ENCODE measurements around the gene SSR4. TPM values are rescaled to one million over a fixed set of nuclear protein-coding genes. Genes with fewer than 3 reads are reported as not detected.

The SSR4 gene
- total RNA-seq, 1 experiment from 2014 or later: 182 TPM

- Histone ChIP-seq H3K27me3 (ENCODE audit: insufficient read depth, low read length) (no peaks in the 10 kb centered on the region), H3K4me3 (replicated peaks in 1 of 2; ENCODE audit: low read depth in 1 of 2, low read length in 2 of 2) (no peak overlapping the region), H3K4me1 (ENCODE audit: control insufficient read depth in 1 of 2, insufficient read depth in 2 of 2, low read length in 2 of 2) (peaks cover 0 to 9% of the 10 kb centered on the region in 2 experiments; a peak in 2 of 4 replicates), H3K4me2 (ENCODE audit: low read length) (no peak overlapping the region), H4K20me1 (ENCODE audit: insufficient read depth) (no peaks in the 10 kb centered on the region), H3K9me3 (ENCODE audit: control insufficient read depth in 1 of 2, insufficient read depth in 1 of 2, low read depth in 1 of 2, low read length in 2 of 2) (no peaks in the 10 kb centered on the region), H2AFZ (ENCODE audit: low read depth, low read length, poor library complexity, severe bottlenecking) (no peak overlapping the region), H3K79me2 (ENCODE audit: insufficient read depth, low read length) (no peaks in the 10 kb centered on the region), H3K36me3 (ENCODE audit: control insufficient read depth in 1 of 2, insufficient read depth in 2 of 2, low read length in 2 of 2) (no peaks in the 10 kb centered on the region), H3K27ac (ENCODE audit: low read depth, low read length) (no peak overlapping the region), H3K9ac (ENCODE audit: low read length) (no peak overlapping the region), H3K9me2 (ENCODE audit: insufficient read depth) (no peaks in the 10 kb centered on the region)
- BruUV-seq (replicated peaks): no TSS peak
- no peak for TF ChIP-seq EGR1 (IDR thresholded peaks at IDR 0.05; ENCODE audit: low read depth)
- no peak for TF ChIP-seq ATF3 (IDR thresholded peaks at IDR 0.05)
- no peak for TF ChIP-seq SRF (IDR thresholded peaks at IDR 0.05; ENCODE audit: low read depth)
- TF ChIP-seq SIN3A (IDR thresholded peaks at IDR 0.05; ENCODE audit: low read depth): no peak
- RAD21 ChIA-PET (ENCODE audit: low non-redundant PET in 1 of 2, low total read pairs in 2 of 2, uncharacterized antibody in 2 of 2, unreplicated experiment in 2 of 2): no interaction called here
- ATAC-seq (no peak), DNase-seq (ENCODE audit: low read depth, low spot score) (no peak)
- CTCF ChIA-PET: no interaction called here
- intact Hi-C loops (cut with micrococcal nuclease): no loop called here
- POLR2A ChIA-PET: no interaction called here
These were observed 26.1 kb downstream of the SSR4 start for GRCh38 chrX:153820601-153821000.

GRCh38 chrX:153821066-153821465 lies 26.6 kb downstream of the SSR4 start:
- H3K27ac ChIP-seq (ENCODE audit: low read depth, low read length): no peak overlapping the region
- no peak for TF ChIP-seq ATF3 (IDR thresholded peaks at IDR 0.05)
- no peak for TF ChIP-seq EZH2phosphoT487 (IDR thresholded peaks at IDR 0.05; ENCODE audit: borderline replicate concordance)
- H3K9ac ChIP-seq (ENCODE audit: low read length): no peak overlapping the region
- peaks cover 0 to 9% of the 10 kb centered on the region in 2 experiments; a peak in 2 of 4 replicates for H3K4me1 ChIP-seq (ENCODE audit: control insufficient read depth in 1 of 2, insufficient read depth in 2 of 2, low read length in 2 of 2)
- H3K4me2 ChIP-seq (ENCODE audit: low read length): no peak overlapping the region
- H3K36me3 ChIP-seq (ENCODE audit: control insufficient read depth in 1 of 2, insufficient read depth in 2 of 2, low read length in 2 of 2): no peaks in the 10 kb centered on the region
- H3K4me3 ChIP-seq (replicated peaks in 1 of 2; ENCODE audit: low read depth in 1 of 2, low read length in 2 of 2): no peak overlapping the region
- H3K9me2 ChIP-seq (ENCODE audit: insufficient read depth): no peaks in the 10 kb centered on the region
- H3K79me2 ChIP-seq (ENCODE audit: insufficient read depth, low read length): no peaks in the 10 kb centered on the region
- no peaks in the 10 kb centered on the region for H3K27me3 ChIP-seq (ENCODE audit: insufficient read depth, low read length)
- RAD21 ChIA-PET (ENCODE audit: low non-redundant PET in 1 of 2, low total read pairs in 2 of 2, uncharacterized antibody in 2 of 2, unreplicated experiment in 2 of 2): no interaction called here
- no peaks in the 10 kb centered on the region for H3K9me3 ChIP-seq (ENCODE audit: control insufficient read depth in 1 of 2, insufficient read depth in 1 of 2, low read depth in 1 of 2, low read length in 2 of 2)
- CTCF ChIA-PET: no interaction called here
- POLR2A ChIA-PET: no interaction called here
- ATAC-seq (no peak), DNase-seq (ENCODE audit: low read depth, low spot score) (no peak)
- H2AFZ ChIP-seq (ENCODE audit: low read depth, low read length, poor library complexity, severe bottlenecking): no peak overlapping the region
- intact Hi-C loops (cut with micrococcal nuclease): no loop called here
- H4K20me1 ChIP-seq (ENCODE audit: insufficient read depth): no peaks in the 10 kb centered on the region
- no TSS peak for BruUV-seq (replicated peaks)

All from HCT116 (cell line).